HEK293 (cell line): ENCODE results near the gene TCHP.

ENCODE experiments used
- CTCF ChIP-seq: fragments of 450-650 bp; formaldehyde crosslinking; IDR thresholded peaks from 2 replicates; pipeline ENCODE4 v1.5.1; 2016; ENCODE audit warnings: missing biosample characterization, missing genetic modification characterization
- OVOL3 ChIP-seq: fragments of 450-650 bp; formaldehyde crosslinking; IDR thresholded peaks from 2 replicates; pipeline ENCODE4 v1.5.1; 2016; ENCODE audit warnings: missing biosample characterization, missing genetic modification characterization
- ZNF138 ChIP-seq: fragments of 450-650 bp; formaldehyde crosslinking; IDR thresholded peaks from 2 replicates; pipeline ENCODE4 v1.5.1; 2016; ENCODE audit warnings: missing biosample characterization, missing genetic modification characterization, borderline replicate concordance
- ZNF362 ChIP-seq: fragments of 450-650 bp; formaldehyde crosslinking; IDR thresholded peaks from 2 replicates; pipeline ENCODE4 v1.5.1; 2016; ENCODE audit warnings: missing biosample characterization, missing genetic modification characterization
- ZNF530 ChIP-seq: fragments of 450-650 bp; formaldehyde crosslinking; IDR thresholded peaks from 2 replicates; pipeline ENCODE4 v1.5.1; 2016; ENCODE audit warnings: low read depth, missing biosample characterization, missing genetic modification characterization
- ZNF704 ChIP-seq: fragments of 450-650 bp; formaldehyde crosslinking; IDR thresholded peaks from 2 replicates; pipeline ENCODE4 v1.5.1; 2016; ENCODE audit warnings: missing biosample characterization, missing genetic modification characterization
- ZNF791 ChIP-seq: fragments of 450-650 bp; formaldehyde crosslinking; IDR thresholded peaks from 2 replicates; pipeline ENCODE4 v1.5.1; 2016; ENCODE audit warnings: missing biosample characterization, missing genetic modification characterization
- ZSCAN18 ChIP-seq: fragments of 450-650 bp; formaldehyde crosslinking; IDR thresholded peaks from 2 replicates; pipeline ENCODE4 v1.5.1; 2016; ENCODE audit warnings: missing biosample characterization, missing genetic modification characterization

- no peak for TF ChIP-seq ZSCAN18
- TF ChIP-seq CTCF (tag by site-specific recombination) = no peak
- no peak for TF ChIP-seq ZNF704 (tag by site-specific recombination)
- no peak for TF ChIP-seq ZNF791 (tag by site-specific recombination)
- no peak for TF ChIP-seq ZNF362
- no peak for TF ChIP-seq ZNF138 (tag by site-specific recombination)
- TF ChIP-seq ZNF530 (tag by site-specific recombination) = no peak
- no peak for TF ChIP-seq OVOL3 (tag by site-specific recombination)
Observed at GRCh38 chr12:109873653-109874052, 26.4 kb upstream of the TCHP start.
